GM12864 (cell line): ENCODE results near the gene SLC46A3.

Experiments
- DNase-seq: peaks from one replicate; pipeline ENCODE4 v3.0.0-alpha.2; 2011; ENCODE audit warnings: low read depth
- H3K4me3 ChIP-seq: 2 replicates; pipeline ENCODE4 v1.5.1; 2011; ENCODE audit warnings: mild to moderate bottlenecking, low read depth, low read length, control low read depth
- TF ChIP-seq, protein P1 (sequence below): IDR thresholded peaks from 2 replicates; pipeline ENCODE4 v1.5.1; 2011; ENCODE audit warnings: low read depth, mild to moderate bottlenecking, moderate library complexity, low read length, control low read depth, inconsistent platforms; ENCODE audit errors: missing control alignments

Gene SLC46A3

DNA sequence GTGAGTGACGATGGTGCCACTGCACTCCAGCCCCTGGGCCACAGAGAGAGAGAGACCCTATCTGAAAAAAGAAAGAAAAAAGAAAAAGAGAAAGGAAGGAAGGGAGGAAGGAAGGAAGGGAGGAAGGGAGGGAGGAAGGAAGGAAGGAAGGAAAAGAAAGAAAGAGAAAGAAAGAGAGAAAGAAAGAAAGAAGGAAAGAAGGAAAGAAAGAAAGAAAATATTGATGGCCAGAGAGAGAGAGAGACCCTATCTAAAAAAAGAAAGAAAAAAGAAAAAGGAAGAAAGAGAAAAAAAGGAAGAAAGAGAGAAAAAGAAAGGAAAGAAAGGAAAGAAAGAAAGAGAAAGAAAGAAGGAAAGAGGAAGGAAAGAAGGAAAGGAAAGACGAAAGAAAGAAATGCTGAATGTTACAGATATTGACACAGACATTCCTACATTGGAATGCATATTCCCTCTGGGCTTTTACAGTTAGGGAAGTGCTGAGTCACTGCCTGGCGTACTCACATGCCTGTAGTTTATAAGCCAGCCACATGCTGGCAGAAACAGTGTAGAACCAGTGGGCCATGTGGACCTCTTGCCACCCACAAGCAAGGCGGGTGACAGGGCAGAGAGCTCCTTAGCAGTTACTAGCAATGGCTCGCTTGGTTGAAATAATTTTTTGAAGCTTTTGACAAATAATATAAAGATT is 34.6 kb upstream of the SLC46A3 start:
- TF ChIP-seq, protein P1, sequence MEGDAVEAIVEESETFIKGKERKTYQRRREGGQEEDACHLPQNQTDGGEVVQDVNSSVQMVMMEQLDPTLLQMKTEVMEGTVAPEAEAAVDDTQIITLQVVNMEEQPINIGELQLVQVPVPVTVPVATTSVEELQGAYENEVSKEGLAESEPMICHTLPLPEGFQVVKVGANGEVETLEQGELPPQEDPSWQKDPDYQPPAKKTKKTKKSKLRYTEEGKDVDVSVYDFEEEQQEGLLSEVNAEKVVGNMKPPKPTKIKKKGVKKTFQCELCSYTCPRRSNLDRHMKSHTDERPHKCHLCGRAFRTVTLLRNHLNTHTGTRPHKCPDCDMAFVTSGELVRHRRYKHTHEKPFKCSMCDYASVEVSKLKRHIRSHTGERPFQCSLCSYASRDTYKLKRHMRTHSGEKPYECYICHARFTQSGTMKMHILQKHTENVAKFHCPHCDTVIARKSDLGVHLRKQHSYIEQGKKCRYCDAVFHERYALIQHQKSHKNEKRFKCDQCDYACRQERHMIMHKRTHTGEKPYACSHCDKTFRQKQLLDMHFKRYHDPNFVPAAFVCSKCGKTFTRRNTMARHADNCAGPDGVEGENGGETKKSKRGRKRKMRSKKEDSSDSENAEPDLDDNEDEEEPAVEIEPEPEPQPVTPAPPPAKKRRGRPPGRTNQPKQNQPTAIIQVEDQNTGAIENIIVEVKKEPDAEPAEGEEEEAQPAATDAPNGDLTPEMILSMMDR: no peak
- DNase-seq: no peak
- no peak overlapping the region for H3K4me3 ChIP-seq

DNA sequence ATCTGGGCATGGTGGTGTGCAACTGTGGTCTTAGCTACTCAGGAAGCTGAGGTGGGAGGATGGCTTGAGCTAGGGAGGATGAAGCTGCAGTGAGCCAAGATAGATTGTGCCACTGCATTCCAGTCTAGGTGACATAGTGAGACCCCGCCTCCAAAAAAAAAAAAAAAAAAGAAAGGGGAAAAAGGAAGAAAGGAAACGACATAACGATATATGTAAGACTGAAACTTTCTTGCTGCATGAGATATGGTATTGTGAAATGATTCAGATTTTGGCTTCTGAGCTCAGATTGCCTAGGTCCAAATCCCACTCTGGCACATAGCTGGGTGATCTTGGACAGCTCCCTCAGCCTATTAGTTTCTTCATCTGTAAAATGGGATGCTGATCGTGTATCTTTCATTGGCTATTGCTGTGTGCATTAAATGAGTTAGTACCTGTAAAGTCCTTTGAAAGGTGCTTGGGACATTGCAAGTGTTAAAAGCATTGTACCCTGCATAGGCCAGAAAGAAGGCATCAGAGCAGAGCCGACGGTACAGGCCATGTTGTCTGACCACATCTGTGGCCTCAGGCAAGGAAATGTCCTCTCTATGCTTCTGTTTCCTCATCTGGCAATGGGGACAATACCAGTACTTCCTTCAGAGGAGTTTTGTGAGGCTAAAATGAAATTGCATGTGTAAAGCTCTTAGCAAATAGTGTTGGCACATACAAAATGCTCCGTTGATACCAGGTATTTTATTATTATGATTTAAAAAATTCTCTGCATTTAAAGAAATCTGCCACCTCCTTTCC is 32.6 kb upstream of the SLC46A3 start:
- DNase-seq: no peak
- H3K4me3 ChIP-seq: no peak overlapping the region
- TF ChIP-seq, protein P1: no peak

- no peak overlapping the region for H3K4me3 ChIP-seq
- DNase-seq: no peak
- TF ChIP-seq, protein P1: no peak
These were observed 31.6 kb upstream of the SLC46A3 start for GRCh38 chr13:28750187-28751045.

DNA sequence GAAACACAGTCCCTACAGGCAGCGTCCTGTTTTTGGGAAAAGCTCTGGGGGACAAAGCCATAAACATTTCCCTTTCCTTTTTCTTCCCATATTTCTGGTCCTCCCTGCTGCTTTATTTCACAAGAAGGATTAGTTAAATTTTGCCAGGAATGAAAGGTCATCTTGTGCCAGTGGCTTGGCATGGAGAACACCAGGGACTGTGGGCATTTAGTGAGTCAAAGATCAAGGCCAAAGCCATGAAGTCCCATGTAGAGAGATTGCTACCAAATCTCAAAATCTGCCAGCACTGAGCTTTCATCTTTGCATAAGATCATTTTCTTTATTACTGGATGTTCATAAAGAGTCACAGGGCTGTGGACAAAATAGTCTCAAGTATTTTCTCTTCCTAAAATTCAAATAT is 29.1 kb upstream of the SLC46A3 start:
- TF ChIP-seq, protein P1: no peak
- H3K4me3 ChIP-seq: no peak overlapping the region
- DNase-seq: no peak

DNA sequence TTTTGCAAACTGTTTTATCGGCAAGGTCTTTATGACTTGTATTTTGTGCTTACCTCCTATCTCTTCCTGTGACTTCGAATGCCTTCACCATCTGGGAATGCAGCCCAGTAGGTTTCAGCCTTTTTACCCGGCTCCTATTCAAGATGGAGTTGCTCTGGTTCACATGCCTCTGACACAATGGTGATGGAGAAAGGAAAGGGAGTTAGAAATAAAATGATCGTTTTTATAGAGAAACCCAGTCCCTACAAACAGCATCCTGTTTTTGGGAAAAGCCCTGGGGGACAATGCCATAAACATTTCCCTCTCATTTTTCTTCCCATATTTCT is 27.5 kb upstream of the SLC46A3 start:
- TF ChIP-seq, protein P1: no peak
- no peak for DNase-seq

GRCh38 chr13:28744656-28745055 is 25.9 kb upstream of the SLC46A3 start:
- H3K4me3 ChIP-seq: no peak overlapping the region
- TF ChIP-seq, protein P1: no peak
- no peak for DNase-seq

More for the DNA sequence above, 27.5 kb upstream of the SLC46A3 start:
- H3K4me3 ChIP-seq: no peak overlapping the region
